Stimulated activated CD4-positive, alpha-beta T cell treated with anti-CD3 and anti-CD28 coated beads, TNF-alpha, amount 100 ng/mL, for 24 hours (primary cell): ENCODE results near the gene EPB41L1.
A peak's percentile ranks its signal among the peaks of the same experiment; 100 is the strongest.

ENCODE experiments used
- DNase-seq, 3 experiments: peaks; one replicate each; pipeline ENCODE4 v3.0.0-alpha.2; 2020; ENCODE audit warnings: low read depth in 3 of 3

EPB41L1 gene

DNA sequence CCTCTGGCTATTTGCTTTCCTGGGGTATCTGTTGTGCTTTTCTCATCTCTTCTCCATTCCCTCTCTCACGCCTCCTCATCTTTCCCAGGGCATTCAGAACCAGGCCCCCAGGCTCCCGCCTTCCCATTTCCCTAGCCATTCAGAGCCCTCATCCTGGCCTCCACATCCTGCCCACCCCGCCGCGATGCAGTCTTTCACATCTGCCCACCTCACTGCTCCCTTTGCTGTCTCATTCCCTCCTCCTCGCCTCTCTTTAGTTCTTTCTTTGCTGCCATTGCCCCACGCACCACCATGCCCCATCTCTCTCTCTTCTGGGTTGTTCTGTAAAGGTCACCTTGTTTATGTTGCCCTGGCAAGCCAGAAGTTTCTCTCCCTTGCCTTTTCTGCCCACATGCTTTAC lies 71.1 kb downstream of the EPB41L1 start:
- DNase-seq = no peak

DNA sequence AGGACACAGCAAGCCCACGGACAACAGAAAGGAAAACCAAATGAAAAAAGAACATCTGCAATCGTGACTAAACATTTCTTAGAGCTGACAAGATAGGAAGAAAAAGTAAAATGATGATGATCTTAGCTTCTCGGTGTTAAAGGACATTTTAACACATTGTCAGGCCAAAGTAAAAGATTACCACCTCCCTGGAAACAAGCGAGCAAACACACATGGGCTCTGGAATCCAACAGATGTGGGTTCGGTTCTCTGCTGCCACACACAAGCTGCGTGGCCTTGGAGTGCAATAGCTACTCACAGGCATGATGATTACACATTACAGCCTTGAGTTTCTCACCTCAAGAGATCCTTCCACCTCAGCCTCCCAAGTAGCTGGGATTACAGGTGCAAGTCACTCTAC lies 74.2 kb downstream of the EPB41L1 start:
- DNase-seq = no peak

DNA sequence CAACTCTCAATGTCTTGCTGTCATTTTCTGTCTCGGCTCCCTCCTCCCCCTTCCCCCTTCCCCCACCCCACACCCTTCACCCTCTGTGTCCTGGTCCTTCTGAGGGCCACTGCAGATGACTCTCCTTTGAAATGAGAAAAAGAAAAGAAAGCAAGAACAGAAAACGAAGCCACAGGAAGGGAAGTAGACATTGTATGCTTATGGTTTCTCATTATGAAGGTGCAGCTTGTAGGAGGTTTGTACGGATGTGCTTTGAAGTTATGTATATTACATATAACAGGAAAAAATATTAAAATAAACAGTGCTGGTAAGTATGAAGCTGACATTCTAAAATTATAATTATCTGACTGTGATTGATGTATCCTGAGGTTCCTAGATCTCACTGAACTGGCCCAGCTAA lies 75.5 kb downstream of the EPB41L1 start:
- DNase-seq = no peak

DNA sequence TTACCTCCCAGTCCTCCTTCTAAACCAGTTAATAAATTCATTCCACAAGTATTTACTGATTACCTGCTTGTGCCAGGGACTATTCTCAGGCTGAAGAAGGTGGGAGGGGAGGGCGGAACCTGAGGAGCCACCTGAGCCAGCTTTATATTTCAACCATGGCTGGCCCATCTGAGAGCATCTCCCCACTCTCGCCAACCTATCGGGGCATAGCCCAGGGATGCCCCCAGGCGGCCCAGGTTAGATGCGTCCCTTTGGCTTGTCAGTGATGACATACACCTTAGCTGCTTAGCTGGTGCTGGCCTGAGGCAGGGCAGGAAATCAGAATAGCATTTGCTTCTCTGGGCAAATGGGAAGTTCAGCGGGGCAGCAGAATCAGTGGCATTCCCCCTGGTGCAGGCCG lies 76.8 kb downstream of the EPB41L1 start:
- DNase-seq = no peak

DNA sequence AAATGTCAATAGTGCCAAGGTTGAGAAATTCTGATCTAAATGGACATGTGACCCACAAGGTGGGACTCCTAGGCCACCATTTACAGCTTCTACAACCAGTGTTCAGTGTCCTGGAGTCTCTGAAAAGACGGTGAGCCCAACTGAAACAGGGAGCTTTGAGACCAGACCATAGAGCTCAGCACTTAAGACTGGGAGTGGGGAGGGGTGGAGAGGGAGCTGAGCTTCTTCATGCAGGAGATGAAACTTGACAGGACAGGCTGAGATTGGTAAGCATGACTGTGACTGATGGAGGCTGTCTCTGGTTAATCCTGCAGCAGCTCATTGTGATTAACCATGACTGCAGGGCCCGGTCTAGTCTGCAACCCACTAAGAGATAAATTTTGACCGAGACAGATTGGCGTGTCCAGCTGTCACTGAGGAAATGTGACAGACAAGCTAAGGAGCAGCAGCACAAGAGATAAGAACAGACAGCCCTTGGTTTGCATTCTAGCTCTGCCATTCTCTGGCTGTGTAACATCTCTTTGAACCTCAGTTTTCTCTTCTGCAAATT lies 80.3 kb downstream of the EPB41L1 start:
- DNase-seq = no peak

DNA sequence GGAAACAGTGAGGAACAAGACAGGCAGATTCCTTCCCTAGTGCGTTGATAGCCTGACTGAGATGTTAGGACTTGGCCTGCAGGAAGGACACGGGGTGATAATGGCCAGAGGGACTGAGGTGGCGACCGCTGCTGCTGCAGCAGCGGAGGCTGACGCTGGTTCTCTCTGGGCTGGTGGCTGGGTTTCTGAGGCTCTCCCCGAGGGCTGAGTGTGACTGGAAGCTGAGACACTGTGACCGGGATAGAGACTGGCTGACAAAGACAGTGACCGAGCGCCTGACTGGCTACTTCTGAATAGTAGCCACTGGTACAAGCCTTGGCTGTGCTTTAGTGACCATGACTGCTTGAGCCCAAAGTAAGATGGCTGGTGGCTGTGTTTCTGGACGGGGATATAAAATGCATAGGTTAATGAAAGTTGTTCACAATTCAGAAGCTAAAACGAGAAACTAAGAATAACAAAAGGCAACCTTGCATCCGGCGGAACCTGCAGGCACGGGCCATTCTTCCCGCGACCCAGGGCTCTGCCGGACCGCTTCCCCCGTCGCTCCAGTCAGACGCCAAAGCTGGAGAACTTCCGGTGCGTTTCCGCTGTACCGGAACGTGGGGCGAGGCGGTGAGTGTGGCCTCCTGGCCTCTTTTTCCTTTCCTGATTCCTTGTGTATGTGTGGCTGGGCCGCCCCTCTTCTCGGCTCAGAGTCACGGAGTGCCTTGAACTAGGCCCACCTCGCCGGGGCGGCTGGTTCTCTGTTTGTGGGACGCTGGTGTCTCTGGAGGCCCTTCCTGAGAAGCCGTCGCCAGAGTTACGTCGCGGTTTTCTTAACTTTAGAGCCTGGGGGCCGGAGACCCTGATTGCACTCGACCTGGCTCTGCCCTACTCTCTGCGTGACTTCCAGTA lies 81.6 kb downstream of the EPB41L1 start, which contains the start of gene AAR2:
AAR2 (plus strand) TSS at position 587 of the 894 bp plus-strand sequence. CDS start 3,391 bp downstream, outside the sequence.
- DNase-seq = peak; percentile 68 to 83 (median 72)

DNA sequence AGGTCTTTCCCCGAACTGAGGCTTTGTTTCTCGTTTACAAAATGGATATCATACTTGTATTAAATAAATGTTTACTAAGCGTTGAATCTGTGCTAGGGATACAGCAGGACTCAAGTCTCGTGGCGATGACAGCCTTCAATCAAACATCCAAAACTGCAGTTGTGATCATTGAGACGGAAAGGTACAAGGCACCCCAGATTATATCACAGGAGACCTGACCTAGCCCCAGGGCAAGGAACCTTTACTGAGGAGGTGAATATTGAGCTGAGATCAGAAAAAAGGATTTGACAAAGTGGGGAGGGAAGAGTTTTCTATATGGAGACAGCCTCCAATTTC lies 82.2 kb downstream of the EPB41L1 start:
- DNase-seq = no peak

DNA sequence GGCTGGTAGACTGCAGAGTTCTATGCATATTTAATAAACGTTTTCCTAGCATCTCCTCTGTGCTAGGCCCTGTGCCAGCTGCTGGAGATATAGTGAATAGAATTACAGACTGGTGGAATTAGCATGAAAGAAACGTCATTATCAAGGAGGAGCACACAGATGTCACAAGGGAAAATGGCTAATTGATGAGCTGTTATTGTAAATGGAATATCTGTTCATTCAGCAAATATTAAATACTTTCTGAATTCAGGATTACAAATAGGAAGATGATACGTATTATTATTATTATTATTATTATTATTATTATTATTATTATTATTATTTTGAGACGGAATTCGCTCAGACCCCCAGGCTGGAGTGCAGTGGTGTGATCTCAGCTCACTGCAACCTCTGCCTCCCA lies 82.9 kb downstream of the EPB41L1 start:
- no peak for DNase-seq

DNA sequence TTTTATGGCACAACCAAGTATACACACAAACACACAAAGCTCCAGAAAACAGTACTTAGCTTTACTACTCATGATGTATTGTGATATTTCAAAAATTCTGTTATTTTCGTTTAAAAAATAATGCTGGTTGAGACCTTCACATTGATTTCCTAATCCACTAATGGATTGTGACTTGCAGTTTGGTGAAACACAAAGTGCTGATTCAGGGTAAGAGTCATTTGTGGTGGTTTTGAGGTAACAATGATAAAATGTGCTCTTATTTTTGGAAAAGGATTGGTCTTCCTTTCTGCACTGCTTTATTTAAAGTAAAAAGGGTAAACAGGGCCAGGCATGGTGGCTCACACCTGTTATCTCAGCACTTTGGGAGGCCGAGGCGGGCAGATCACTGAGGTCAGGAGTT lies 83.6 kb downstream of the EPB41L1 start:
- no peak for DNase-seq

DNA sequence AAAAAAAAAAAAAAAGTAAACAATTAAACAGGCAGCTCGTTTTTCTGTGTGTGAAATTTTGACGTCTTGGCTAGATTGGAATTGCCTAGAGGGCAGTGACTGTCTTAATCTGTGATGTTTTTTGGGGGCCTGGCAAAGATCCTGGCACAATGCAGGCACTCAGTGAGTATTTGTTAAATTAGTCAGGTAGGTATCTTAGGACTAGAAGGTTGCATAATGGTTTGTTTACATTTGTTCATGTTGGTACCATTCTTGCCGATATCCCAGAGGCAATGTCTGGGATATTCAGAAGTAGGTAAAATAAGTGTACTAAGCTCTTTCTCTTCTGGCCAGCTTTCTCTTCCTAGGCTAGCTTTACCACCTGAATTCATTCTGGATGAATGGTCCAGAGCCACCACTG lies 84.2 kb downstream of the EPB41L1 start:
- no peak for DNase-seq

DNA sequence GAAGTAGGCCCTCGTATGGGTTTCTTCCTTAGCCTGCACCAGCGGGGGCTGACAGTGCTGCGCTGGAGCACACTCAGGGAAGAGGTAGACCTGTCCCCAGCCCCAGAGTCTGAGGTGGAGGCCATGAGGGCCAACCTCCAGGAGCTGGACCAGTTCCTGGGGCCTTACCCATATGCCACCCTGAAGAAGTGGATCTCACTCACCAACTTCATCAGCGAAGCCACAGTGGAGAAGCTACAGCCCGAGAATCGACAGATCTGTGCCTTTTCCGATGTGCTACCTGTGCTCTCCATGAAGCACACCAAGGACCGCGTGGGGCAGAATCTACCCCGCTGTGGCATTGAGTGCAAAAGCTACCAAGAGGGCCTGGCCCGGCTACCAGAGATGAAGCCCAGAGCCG lies 85.5 kb downstream of the EPB41L1 start:
- DNase-seq = no peak

DNA sequence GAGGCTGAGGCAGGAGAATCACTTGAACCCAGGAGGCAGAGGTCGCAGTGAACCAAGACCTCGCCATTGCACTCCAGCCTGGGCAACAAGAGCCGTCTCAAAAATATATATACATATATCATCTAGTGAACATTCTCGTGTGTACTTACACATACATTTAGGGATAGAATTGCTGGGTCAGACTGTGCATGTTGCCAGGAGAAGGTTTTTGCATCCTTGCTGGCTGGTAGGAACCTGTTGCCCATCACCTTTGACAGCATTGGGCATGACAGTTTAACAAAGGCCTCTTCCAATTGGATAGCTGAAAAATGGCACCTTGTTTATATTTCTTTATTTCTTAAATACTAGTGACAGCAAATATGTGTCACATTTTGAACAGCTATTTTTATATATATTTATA lies 87.1 kb downstream of the EPB41L1 start:
- no peak for DNase-seq

DNA sequence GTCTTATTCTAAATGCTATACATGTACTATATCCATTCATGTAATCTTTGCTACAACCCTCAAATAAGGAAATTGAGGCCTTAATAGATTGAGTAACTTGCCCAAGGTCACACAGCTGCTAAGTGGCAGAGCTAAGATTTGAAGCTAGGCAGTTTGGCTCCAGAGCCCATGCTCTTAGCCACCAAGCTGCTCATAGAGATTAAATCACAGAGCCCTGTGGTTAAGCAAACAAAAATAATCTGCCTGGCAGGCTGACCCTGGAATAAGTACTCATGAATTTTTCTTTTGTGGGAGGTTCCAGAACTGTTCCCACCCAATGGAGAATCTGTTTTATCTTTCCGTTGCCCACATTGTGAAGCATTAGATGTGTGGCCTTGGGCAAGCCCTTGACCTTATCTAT lies 89.2 kb downstream of the EPB41L1 start:
- no peak for DNase-seq

DNA sequence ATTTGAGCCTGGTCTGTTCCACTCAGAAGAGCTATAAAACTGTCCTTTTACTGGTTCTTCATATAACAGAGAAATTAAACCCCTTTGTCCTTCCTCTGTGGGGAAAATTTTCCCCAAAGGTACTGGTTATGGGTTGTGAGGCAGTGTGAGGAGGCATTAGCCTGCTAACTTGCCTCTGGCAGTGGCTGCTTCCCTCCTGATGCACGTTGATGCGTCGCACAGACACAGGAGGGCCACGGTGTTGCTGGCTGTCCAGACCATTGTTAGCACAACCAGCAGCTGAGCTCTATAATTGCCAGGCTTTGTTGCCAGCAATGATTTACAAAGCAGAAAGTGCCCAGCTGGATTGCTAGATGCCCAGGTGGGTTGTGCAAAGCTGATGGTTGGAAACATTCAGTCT lies 91.9 kb downstream of the EPB41L1 start:
- DNase-seq = no peak

DNA sequence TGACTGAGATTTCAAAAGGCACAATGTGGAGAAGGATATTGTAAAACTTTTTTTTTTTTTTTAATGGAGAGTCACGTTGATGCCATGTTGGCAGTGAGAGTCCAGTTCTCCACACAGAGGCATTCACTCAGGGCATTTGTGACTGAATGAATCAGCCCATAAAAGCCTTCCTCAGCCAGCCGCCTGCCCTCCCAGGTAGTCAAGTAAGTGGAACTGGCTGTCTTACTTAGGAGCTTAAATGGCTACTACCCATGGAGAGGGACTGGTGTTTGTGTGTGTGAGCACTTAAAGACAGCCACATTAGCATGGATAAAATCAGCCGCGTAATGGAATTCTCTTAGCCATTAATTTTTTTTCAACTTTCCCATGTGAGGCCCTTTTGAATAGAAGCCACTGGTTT lies 94.3 kb downstream of the EPB41L1 start:
- DNase-seq = no peak

DNA sequence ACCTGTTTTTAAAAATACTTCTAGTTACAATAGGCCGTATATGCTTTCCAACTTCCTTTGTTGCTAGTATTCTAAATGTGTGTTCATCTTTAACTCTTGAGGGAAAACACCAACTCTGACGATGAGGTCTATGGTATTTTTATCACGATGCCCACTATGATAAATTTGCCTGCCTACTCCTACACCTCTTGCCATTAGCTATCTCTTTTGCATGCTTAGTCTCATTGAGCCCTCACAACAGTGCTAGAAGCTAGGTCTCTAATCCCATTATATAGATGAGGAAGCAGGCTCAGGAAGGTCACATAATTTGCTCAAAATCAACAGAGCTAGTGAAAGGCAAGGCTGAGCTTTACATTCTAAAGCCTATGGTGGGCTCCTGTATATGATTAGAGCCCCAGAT lies 94.9 kb downstream of the EPB41L1 start:
- no peak for DNase-seq

DNA sequence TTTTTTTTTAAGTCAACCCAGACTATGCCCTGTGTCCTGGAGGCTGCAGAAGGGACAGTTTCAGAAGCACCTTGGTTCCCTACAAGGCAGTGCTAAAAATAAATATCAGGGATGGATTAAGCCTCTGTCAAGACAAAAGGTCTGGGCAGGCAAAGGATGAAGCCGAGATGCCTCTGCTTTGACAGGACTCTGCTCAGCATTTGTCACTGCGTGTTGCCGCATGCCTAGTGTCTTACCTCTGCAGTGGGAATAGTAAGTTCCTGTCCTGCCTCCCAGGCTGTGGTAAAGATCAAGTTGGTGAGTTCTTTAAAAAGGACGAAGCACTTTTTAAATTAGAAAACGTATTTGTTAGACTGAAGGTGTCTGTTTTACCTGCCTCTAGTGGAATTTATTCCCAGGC lies 96.9 kb downstream of the EPB41L1 start:
- DNase-seq = no peak

DNA sequence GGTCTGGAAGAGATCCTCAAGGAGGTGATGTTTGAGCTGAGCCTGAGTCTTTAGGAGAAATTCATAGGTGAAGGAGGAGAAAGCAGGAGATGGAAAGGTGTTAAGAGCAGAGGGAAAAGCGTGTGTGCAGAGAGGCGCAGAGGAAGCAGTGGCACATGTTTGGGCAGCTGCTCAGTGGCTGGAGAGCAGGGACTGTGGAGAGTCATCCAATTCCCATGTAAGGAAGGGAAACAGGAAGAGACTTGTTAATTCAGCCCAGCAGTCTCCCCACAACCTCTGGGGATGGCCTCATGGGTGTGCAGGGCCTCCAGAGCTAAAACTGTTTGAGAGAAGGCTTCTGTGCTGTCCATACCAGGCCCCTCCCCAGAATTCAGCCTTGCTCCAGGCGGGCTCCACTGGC lies 98.0 kb downstream of the EPB41L1 start:
- DNase-seq = no peak

DNA sequence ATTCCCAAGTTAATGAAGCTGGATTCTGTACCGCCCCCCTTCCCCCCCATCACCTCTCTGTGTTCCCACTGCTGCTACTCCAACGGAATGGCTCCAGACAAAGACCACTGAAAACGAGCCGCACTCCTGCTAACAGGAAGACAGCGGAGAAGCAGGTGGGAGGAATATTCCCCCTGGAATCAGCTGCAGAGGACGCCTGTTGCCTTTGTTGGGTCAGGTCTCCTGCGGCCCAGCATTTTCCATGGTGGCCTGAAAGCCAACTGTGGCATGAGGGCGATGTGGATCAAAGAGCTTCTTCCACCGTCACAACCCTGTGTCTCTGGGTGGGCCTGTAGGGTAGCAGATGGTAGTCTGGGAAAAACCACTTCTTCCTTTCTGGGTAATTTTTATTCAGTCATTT lies 98.5 kb downstream of the EPB41L1 start:
- DNase-seq = no peak

DNA sequence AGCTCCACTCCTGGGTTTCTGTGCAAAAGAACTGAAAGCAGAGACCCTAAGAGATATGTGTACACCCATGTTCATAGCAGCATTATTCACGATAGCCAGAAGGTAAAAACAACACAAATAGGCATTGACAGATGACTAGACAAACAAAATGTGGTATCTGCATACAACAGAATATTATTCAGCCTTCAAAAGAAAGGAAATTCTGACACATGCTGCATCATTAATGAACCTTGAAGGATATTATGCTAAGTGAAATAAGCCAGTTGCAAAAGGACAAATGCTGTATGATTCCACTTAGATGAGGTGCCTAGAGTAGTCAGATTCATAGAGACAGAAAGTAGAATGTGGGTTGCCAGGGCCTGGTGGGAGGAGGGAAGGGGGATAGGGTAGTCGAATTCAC lies 99.5 kb downstream of the EPB41L1 start:
- DNase-seq = no peak

DNA sequence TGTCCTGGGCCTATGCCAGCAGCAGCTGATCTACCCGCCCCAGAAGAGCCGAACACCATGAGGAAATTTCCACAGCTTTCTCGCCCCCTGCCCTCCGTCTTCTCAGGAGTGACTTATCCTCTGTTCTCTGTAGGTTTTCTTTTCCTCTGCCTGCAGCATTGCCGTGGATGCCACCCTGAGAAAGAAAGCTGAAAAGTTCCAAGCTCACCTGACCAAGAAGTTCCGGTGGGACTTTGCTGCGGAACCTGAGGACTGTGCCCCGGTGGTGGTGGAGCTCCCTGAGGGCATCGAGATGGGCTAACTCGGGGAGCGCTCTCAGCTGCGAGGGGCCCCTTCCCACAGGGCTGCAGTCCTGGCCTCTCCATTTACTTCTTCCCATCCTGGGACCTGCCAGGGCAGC lies 100.9 kb downstream of the EPB41L1 start:
- DNase-seq = no peak

DNA sequence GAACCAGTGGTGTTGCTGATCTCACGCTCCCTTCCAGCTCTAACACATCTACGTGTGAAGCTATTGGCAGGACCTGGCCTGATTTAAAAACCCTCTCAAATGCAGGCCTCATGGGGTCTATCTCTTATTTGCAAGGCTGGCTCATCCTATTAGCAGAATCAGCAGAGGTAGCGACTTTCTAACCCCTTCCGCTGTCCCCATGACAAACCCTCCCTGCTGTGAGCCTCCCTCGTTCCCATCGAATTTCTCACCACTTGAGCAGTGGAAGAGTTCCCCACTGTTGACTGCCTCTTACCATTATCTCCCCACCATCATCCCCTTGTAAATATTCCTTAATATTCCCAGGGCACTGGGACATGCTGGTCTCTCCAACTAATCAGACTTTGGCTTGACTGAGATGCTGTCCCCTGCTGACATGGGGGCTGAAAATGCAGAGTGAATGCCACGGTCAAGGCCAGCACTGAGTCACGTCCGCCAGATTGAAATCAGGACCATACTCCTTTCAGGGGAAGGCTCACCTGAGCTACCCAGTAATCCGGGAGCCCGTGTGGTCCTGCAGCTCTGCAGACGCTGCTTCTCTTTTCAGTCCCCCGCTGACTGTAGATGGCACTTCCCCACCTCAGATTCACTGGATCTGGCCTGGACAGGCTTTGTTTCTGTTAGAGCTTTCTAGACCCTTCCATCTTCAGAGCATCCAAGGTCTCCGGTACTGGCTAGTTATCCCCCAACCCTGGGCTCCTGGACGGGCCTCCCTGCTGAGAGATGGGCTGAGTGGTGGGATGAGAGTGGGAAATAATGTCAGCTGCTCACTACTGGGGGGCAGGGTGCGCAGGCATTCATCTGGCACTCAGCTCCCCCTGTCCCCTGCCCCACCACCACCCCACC lies 104.9 kb downstream of the EPB41L1 start:
- no peak for DNase-seq

DNA sequence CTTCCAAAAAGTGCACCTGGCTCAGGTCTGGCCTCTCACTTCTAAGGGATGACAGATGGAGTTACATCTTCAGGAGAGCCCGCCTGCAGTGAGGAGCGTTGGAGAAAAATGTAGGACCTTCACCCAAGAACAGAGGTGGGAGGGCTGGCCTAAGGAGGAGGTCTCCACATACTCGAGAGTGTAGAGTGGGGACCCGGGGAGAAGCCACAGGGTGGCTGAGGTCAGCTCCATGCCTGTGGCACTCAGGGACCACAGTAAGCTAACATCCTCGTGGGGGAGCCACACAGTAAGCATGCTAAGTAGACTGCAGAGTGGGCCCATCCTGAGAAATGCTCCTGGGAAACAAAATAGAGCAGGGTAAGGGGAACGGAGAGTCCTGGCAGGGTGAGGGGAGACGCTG lies 105.8 kb downstream of the EPB41L1 start:
- no peak for DNase-seq
